Stimulated activated CD8-positive, alpha-beta memory T cell treated with anti-CD3 and anti-CD28 coated beads, Interleukin-12 subunit alpha, Interleukin-12 subunit beta, amount 100 ng/mL, for 1 hour (primary cell): ENCODE results near the gene PIP5K1C.
A peak's percentile ranks its signal among the peaks of the same experiment; 100 is the strongest.

Source experiments
- DNase-seq: peaks from one replicate; pipeline ENCODE4 v3.0.0-alpha.2; 2020; ENCODE audit warnings: low read depth

The PIP5K1C gene

GRCh38 chr19:3700242-3701032 is at the start of gene PIP5K1C:
Gene PIP5K1C, minus strand, starts transcription at chr19:3700468. Its CDS starts 78 bp downstream, at chr19:3700390.
- peak; percentile 91 for DNase-seq

- DNase-seq = no peak
Measured at GRCh38 chr19:3748965-3749364, 48.7 kb upstream of the PIP5K1C start.

GRCh38 chr19:3746371-3747056 is 46.2 kb upstream of the PIP5K1C start:
- no peak for DNase-seq

- no peak for DNase-seq
Measured at GRCh38 chr19:3745363-3746045, 45.2 kb upstream of the PIP5K1C start.

- DNase-seq = no peak
Measured at GRCh38 chr19:3743486-3743885, 43.2 kb upstream of the PIP5K1C start.

GRCh38 chr19:3740431-3740830 is 40.2 kb upstream of the PIP5K1C start:
- DNase-seq = no peak

- no peak for DNase-seq
Measured at GRCh38 chr19:3738477-3739220, 38.4 kb upstream of the PIP5K1C start.

- DNase-seq = no peak
Measured at GRCh38 chr19:3737487-3738205, 37.4 kb upstream of the PIP5K1C start.

GRCh38 chr19:3736106-3736724 is 35.9 kb upstream of the PIP5K1C start:
- DNase-seq = no peak

GRCh38 chr19:3734310-3734600 is 34.0 kb upstream of the PIP5K1C start:
- no peak for DNase-seq

GRCh38 chr19:3733549-3734309 is 33.5 kb upstream of the PIP5K1C start:
- DNase-seq = no peak

- DNase-seq = no peak
Measured at GRCh38 chr19:3732108-3732507, 31.8 kb upstream of the PIP5K1C start.

GRCh38 chr19:3730457-3730958 is 30.2 kb upstream of the PIP5K1C start:
- DNase-seq = no peak

GRCh38 chr19:3725640-3726310 is 25.5 kb upstream of the PIP5K1C start:
- no peak for DNase-seq

GRCh38 chr19:3725121-3725520 is 24.9 kb upstream of the PIP5K1C start:
- no peak for DNase-seq

- DNase-seq = no peak
Measured at GRCh38 chr19:3723883-3724282, 23.6 kb upstream of the PIP5K1C start.

GRCh38 chr19:3723110-3723488 is 22.8 kb upstream of the PIP5K1C start:
- no peak for DNase-seq

- no peak for DNase-seq
Measured at GRCh38 chr19:3722443-3723109, 22.3 kb upstream of the PIP5K1C start.

GRCh38 chr19:3721887-3722442 is 21.7 kb upstream of the PIP5K1C start:
- DNase-seq = no peak
